ENCODE measurements around the gene PLCG1.

Gene PLCG1

GRCh38 chr20:41222296-41222695 is 85.0 kb downstream of the PLCG1 start:
- Histone ChIP-seq H3K36me3 (ENCODE audit: control insufficient read depth, insufficient read depth, low read length) (no peaks in the 10 kb centered on the region), H3K4me1 (ENCODE audit: control insufficient read depth, insufficient read depth, low read length) (peaks cover 8% of the 10 kb centered on the region), H3K9ac (ENCODE audit: low read length) (no peak overlapping the region), H3K4me3 (ENCODE audit: low read length) (no peak overlapping the region), H3K9me3 (ENCODE audit: control insufficient read depth, low read length) (no peaks in the 10 kb centered on the region), H3K27me3 (ENCODE audit: control insufficient read depth, insufficient read depth, low read length) (no peaks in the 10 kb centered on the region)

GRCh38 chr20:41222703-41223102 is 85.4 kb downstream of the PLCG1 start:
- no peaks in the 10 kb centered on the region for H3K27me3 ChIP-seq (ENCODE audit: control insufficient read depth, insufficient read depth, low read length)
- H3K4me1 ChIP-seq (ENCODE audit: control insufficient read depth, insufficient read depth, low read length) = peaks cover 8% of the 10 kb centered on the region
- H3K4me3 ChIP-seq (ENCODE audit: low read length) = no peak overlapping the region
- no peaks in the 10 kb centered on the region for H3K9me3 ChIP-seq (ENCODE audit: control insufficient read depth, low read length)
- no peaks in the 10 kb centered on the region for H3K36me3 ChIP-seq (ENCODE audit: control insufficient read depth, insufficient read depth, low read length)
- no peak overlapping the region for H3K9ac ChIP-seq (ENCODE audit: low read length)

- Histone ChIP-seq H3K36me3 (ENCODE audit: control insufficient read depth, insufficient read depth, low read length) (no peaks in the 10 kb centered on the region), H3K9me3 (ENCODE audit: control insufficient read depth, low read length) (no peaks in the 10 kb centered on the region), H3K4me1 (ENCODE audit: control insufficient read depth, insufficient read depth, low read length) (peaks cover 8% of the 10 kb centered on the region), H3K4me3 (ENCODE audit: low read length) (no peak overlapping the region), H3K27me3 (ENCODE audit: control insufficient read depth, insufficient read depth, low read length) (no peaks in the 10 kb centered on the region), H3K9ac (ENCODE audit: low read length) (no peak overlapping the region)
Observed at GRCh38 chr20:41223112-41223511, 85.8 kb downstream of the PLCG1 start.

- no peak overlapping the region for H3K9ac ChIP-seq (ENCODE audit: low read length)
- no peaks in the 10 kb centered on the region for H3K36me3 ChIP-seq (ENCODE audit: control insufficient read depth, insufficient read depth, low read length)
- no peak overlapping the region for H3K4me3 ChIP-seq (ENCODE audit: low read length)
- H3K27me3 ChIP-seq (ENCODE audit: control insufficient read depth, insufficient read depth, low read length) = no peaks in the 10 kb centered on the region
- no peaks in the 10 kb centered on the region for H3K9me3 ChIP-seq (ENCODE audit: control insufficient read depth, low read length)
- peaks cover 8% of the 10 kb centered on the region for H3K4me1 ChIP-seq (ENCODE audit: control insufficient read depth, insufficient read depth, low read length)
Observed at GRCh38 chr20:41224281-41224680, 86.9 kb downstream of the PLCG1 start.

- no peaks in the 10 kb centered on the region for H3K36me3 ChIP-seq (ENCODE audit: control insufficient read depth, insufficient read depth, low read length)
- no peaks in the 10 kb centered on the region for H3K27me3 ChIP-seq (ENCODE audit: control insufficient read depth, insufficient read depth, low read length)
- no peak overlapping the region for H3K4me3 ChIP-seq (ENCODE audit: low read length)
- H3K9me3 ChIP-seq (ENCODE audit: control insufficient read depth, low read length) = no peaks in the 10 kb centered on the region
- peaks cover 8% of the 10 kb centered on the region for H3K4me1 ChIP-seq (ENCODE audit: control insufficient read depth, insufficient read depth, low read length)
- H3K9ac ChIP-seq (ENCODE audit: low read length) = no peak overlapping the region
Observed at GRCh38 chr20:41225091-41225490, 87.7 kb downstream of the PLCG1 start.

GRCh38 chr20:41226426-41226825 is 89.1 kb downstream of the PLCG1 start:
- Histone ChIP-seq H3K9me3 (ENCODE audit: control insufficient read depth, low read length) (no peaks in the 10 kb centered on the region), H3K36me3 (ENCODE audit: control insufficient read depth, insufficient read depth, low read length) (no peaks in the 10 kb centered on the region), H3K27me3 (ENCODE audit: control insufficient read depth, insufficient read depth, low read length) (no peaks in the 10 kb centered on the region), H3K9ac (ENCODE audit: low read length) (no peak overlapping the region), H3K4me1 (ENCODE audit: control insufficient read depth, insufficient read depth, low read length) (peaks cover 8% of the 10 kb centered on the region), H3K4me3 (ENCODE audit: low read length) (no peak overlapping the region)

Measured in mucosa of stomach (tissue), 1 donor.